ENCODE measurements around the gene VGLL4.

VGLL4 gene

GRCh38 chr3:11651900-11652299 is 8.2 kb upstream of the VGLL4 start:
- no peak for DNase-seq

GRCh38 chr3:11651477-11651876 is 7.8 kb upstream of the VGLL4 start:
- no peak for DNase-seq

DNA sequence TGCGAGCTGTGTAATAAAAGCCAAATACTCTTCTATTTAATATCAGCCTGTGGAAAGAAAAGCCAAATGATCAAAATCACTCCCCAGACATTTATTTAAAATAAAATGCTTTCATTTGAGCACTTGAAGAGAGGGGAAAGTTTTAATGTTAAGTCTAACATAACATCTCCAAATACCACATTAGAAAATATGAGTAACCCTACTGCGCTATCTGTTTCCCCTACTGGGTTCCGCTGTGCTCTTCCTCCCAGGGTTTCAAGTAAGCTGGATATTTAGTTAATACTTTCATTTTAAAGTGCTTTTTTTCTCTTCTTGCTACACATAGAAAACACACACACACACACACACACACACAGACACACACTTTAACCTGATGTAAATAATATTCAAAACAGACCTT is 6.7 kb upstream of the VGLL4 start:
- no peak for DNase-seq

DNA sequence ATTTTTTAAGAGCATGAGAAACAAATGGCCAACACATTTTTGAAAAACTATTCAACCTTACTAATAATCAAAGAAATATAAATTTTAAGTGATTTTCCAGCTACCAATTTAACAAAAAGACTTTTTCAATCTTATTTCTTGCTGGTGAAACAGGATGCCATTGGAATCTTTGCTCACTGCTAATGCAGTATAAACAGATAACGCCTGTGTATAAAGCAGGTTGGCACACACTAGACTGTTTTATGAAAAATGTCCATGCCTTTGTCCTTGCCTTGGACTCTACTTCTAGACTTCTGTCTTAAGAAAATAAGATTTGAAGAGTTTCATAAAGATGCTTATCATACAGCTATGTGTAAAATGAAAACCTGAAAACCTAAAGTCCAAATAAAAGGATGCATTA is 5.0 kb upstream of the VGLL4 start:
- no peak for DNase-seq

DNA sequence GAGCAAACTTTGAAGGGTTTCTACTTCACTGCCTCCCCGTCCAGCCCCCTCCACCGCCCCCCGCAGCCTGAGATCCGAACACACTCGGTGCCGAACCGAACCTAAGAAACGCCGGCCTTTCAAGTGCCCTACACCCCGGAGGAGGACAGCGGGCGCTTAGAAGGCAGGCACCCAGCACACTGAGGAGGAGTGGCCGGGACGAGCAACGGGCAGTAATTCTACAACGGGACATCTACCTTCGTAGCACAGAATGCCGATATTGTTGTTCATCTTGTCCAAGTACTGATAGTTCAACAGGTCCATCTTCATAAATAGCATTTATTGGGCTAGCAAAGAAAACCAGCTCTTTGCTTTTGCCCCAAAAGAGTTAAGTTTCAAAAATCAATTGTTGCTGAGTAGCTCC is 513 bp downstream of the VGLL4 start:
- peak; percentile 51 for DNase-seq

DNA sequence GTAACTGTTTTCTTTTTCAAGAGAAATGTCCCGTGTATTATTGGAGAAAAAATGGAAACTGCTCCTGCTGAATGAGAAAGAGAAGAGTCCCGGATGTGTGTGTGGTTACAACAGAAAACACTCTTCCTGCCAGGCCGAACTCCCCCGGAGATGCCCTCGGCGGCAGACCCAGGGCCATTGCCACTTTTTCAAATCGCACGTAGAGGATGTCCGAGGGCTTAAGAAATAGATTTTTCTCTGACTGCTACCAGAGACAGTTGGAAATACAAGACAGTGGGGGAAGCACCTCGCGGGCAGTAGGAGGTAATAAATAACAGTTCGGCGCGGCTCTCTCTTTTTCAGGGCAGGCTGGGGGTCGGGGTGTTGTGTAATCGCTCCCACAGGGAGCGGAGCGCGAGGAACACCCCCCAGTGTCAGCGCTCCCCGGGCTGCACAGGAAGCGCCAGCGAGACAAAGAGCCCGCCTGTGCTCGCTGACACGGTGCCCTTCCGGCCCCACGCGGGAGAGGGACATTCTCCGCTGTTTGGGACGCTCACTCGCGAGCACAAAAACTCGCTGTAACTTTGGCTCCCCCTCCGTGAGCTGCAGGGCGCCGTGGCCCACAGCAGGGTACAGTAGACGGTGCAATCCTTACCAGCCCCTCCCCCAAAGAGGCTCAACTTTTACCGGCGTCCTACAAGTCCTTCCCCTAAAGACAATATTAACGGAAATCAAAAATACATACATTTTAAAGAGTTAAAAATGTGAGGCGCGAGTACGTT is 1.1 kb downstream of the VGLL4 start:
- peak; percentile 77 for DNase-seq

DNA sequence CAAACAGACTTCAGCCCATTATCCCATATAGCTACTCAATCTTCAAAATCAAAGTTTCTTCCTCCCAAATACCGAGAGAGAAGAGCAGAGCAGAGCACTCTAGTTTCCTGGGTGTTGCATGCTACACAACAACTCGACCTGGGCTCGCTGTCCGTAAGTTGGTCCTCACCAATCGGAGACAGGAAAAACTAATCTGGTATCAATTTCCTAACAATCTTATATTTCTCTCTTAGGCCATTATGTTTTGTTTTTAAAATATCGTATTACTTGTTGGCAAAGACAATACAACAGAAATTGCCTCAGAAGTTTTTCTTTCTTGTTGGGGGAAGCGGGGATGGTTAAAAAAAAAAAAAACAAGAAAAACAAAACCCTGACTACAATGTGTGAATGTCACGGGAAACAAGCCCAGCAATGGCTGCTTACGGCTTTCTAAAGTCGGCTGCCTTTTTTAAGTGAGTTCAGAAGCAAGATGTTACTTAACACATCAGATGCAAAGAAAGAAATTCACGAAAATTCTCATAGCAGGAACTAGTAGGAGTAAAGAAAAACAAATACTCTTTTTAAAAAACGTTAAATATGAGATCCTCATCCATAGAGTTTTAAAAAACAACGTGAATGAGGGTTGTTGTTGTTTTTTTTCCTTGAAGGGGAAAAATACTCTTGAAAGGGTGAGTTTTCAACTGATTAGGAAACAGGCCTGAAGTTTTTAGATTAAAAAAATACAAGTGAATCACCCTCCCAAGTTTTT is 1.9 kb downstream of the VGLL4 start:
- peak; percentile 13 for DNase-seq

GRCh38 chr3:11641316-11641682 is 2.4 kb downstream of the VGLL4 start:
- DNase-seq, result no peak

GRCh38 chr3:11640009-11640673 is 3.6 kb downstream of the VGLL4 start:
- DNase-seq, result no peak

DNA sequence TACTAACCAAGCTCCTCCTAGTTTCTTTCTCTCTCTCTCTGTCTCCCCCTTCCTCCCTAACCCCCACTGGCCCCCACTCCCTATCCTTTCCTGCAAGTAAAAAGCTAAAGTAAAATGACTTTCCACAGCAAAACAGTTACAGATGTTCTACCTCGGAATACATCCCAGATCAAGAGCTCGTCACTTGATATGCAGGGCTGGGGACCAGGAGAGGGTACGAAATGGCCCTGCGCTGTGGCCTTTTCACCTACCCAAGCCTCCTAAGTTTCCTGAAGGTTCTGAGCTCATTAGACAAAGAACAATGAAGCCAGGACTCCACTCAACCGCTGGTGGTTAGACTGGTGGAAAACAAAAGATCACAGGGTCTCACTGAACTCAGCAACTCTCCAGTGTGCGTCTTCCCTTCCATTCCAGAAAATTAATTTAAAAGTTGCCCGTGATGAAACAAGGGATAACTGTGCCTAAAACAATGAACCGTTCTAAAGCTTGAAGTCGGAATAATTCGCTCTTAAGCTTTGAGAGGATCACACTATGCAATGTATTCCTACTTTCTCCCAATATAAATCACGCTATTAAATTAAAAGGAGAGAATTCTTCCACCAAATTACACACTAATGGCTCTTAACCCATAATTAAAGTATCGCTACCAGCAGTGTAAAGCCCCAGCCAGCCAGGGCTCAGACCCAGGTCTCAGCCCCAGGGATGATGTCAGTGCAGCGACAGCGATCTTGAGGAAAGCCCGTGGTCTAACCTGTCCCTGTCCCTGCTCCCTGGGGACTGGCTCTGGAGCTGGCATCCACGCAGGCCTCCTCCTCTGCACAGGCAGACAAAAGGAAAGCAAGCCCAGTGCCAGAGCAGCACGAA is 5.0 kb downstream of the VGLL4 start:
- no peak for DNase-seq

DNA sequence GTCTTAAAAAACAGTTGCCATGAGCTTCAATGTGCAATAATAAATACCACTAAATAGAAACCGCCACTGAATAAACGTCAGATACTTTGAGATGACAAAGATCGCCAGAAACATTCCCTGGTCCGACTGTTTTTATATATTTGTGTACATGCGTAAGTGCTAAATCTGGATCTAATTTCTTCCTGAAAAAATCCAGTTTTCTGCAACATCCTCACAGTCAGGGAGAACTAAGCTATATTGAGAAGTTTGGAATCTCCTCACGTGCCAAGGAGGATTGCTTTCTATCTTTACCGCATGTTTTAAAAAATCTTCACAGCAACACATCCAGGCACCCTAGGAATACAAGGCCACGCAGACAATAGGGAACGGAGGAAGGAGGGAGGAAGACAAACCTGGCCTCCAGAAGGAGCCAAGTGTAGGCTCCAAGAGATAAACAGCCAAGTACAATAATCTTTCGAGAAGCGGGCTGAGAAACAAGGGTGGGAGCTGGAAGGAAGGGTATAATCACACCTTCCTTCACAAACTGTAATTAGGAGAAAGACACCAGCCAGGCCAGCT is 5.7 kb downstream of the VGLL4 start:
- DNase-seq, result no peak

- DNase-seq, result no peak
These were observed 7.3 kb downstream of the VGLL4 start for GRCh38 chr3:11636394-11636770.

- DNase-seq, result no peak
These were observed 7.9 kb downstream of the VGLL4 start for GRCh38 chr3:11635680-11636393.

- no peak for DNase-seq
These were observed 8.6 kb downstream of the VGLL4 start for GRCh38 chr3:11634974-11635612.

DNA sequence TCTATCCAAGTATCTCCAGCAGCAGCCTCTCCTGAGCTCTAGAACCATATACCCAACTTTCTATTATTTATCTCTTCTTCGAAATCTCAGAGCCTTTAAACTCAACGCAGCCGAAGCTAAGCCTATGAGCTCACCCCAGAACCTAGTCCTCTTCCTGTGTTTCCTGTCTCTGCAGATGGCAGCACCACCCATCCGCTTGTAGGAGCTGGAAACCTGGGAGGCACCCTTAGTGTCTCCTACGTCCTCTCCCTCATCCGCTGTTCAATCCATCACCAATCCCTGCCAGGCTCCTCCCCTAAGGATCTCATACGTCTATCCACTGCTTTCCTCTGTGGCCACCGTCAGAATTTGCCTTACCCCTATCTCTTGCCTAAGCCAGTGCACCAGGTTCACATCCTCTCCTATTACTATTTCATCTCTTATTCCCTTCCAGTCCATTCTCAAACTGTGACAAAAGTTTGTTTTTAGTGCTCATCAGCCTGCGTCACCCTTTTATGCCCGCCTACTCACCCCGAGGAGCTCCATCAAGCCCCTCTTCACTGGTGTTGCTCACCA is 9.6 kb downstream of the VGLL4 start:
- peak; percentile 7 for DNase-seq

DNA sequence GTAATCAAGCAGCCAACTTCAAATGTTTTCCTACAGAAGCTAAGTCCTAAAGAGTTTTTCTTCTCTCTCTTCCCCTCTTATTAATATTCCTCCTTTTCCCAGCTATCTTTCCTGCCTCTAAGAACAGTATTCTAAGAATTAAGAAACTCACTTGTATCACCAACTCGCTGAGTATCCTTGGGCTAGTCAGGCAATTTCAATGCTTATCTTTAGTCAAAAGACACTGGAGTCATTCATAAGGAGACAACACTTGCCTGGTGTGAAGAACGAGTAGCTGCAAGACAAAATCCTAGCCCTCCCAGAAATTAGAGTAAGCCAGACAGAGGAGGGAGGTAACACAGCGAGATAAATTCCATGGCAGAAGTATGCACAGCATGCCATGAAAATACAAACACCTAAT is 10.7 kb downstream of the VGLL4 start:
- DNase-seq, result no peak

DNA sequence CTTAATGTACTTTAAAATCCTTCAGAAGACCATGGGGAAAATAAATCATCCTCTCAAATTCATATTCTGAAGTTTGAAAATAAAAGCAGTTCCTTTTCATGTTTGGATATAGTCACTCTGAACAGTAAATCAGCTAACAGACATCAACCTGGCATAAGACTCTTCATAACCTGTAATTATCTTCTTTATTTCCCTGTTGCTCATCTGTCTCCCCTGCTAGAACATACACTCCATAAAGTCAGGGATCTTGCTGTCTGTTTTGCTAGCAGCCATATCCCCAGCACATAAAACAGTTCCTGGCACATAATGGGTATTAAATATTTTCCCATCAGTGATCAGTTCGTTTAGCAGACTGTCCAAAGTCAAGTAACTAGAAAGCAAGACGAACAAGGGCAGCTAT is 11.2 kb downstream of the VGLL4 start:
- DNase-seq, result no peak

DNA sequence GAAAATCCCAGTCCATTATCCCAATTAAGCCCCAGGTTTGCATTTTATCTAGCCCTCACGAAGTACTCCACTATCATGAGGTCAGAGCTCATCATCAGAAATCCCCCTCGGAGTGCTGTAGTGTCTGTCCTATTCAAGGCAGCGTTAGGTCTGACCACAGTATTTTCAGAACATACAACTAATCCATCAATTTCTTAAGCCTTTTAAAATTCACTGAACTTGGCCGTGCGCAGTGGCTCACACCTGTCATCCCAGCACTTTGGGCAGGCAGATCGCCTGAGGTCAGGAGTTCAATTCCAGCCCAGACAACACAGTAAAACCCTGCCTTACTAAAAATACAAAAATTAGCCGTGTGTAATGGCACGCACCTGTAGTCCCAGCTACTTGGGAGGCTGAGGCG is 11.9 kb downstream of the VGLL4 start:
- DNase-seq, result no peak

GRCh38 chr3:11629716-11630115 is 14.0 kb downstream of the VGLL4 start:
- DNase-seq, result no peak

- DNase-seq, result no peak
These were observed 16.1 kb downstream of the VGLL4 start for GRCh38 chr3:11627612-11628011.

DNA sequence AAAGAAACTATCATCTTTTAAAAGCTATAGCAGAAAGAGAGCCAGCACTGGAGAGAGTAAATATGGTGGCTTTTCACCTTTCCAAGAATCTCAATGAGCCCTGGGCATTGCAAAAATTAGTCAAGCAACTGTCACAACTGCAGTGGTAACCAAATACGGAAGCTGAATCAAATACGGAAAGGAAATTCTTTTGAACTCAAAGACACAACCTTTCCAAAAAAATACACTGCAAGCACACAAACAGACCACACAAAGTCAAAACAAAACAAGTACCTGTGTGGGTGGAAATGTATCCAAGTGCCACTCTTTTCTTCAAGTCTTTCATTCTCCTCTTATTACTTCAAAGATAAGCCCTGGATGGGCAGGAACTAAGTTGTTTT is 17.6 kb downstream of the VGLL4 start:
- DNase-seq, result peak; percentile 27
